Measurements from ENCODE around the gene GDF10. TPM values are rescaled to one million over a fixed set of nuclear protein-coding genes. Genes with fewer than 3 reads are reported as not detected.

Gene GDF10
- total and polyA plus RNA-seq, 2 of the 8 experiments (the other 6 are each of a cell fraction or from before 2014, with no cell fraction given) = 0.19 to 0.32 TPM

DNA sequence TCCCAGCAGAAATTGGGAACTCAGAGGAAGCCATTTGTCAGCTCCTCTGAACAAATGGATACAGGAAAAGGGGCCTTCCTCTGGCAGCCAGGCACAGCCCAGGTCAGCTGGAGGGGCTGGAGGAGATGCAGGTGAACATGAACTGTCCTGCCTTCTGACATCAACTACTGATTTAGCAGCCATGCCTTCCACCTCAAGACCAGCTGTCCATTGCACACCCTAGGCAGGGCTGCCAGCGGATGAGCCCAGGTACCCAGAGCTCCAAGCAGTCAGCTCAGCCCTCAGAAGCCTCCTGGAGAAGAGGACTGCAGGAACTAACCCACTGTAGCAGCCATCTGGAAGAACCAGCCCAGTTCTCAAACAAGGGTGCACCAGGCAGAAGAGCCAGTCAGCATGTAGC lies 44.1 kb upstream of the GDF10 start (continued):
- TF ChIP-seq, protein P1, sequence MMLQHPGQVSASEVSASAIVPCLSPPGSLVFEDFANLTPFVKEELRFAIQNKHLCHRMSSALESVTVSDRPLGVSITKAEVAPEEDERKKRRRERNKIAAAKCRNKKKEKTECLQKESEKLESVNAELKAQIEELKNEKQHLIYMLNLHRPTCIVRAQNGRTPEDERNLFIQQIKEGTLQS (IDR thresholded peaks at IDR 0.05; ENCODE audit: insufficient read depth, low read depth, low read length) = no peak
- no peak for TF ChIP-seq BCL11A (IDR thresholded peaks at IDR 0.05; ENCODE audit: low read depth in 2 of 2, low read length in 2 of 2)
- TF ChIP-seq ZNF274 (IDR thresholded peaks at IDR 0.05; ENCODE audit: borderline replicate concordance, extremely low read depth, low read length) = no peak
- TF ChIP-seq CHD1 (IDR thresholded peaks at IDR 0.05; ENCODE audit: low read depth, low read length) = no peak
- TF ChIP-seq TEAD4 (IDR thresholded peaks at IDR 0.05; ENCODE audit: low read depth, low read length) = no peak
